NCI-H2107 (cell line): ENCODE results near the gene THSD4.

ENCODE experiments used
- DNase-seq: peaks from one replicate; lab custom pipeline; 2025; lab: John Stamatoyannopoulos, UW

THSD4 gene

DNA sequence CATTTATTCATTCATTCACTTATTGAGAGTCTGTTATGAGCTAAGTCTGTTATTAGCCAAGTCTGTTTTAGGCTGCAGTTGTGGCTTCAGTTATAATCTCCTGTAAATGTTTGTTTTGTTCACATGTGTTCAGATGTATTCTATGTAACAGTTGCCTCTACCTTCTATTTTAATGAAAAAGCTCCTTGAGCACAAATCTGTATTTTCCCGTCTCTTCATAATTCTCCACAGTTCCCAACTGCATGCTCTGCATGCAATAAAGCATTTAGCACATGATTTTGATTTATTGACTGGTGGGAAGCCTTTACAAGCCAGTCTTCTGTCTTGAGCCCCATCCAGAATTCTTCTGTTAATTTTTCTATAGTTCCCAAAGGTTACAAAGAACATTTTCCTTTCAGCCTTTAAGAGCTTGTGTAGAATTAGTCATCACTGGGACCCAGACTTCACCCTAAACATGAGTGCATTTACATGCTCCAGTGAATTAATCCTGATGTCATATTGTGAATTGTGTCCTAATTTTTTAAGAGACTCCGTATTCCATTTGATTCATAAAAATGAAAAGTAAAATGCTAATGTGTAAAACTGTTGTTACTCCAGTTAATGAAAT, 572.7 kb downstream of the THSD4 start:
- no peak for DNase-seq

- DNase-seq: no peak
These were observed 573.3 kb downstream of the THSD4 start for GRCh38 chr15:71688509-71689094.

DNA sequence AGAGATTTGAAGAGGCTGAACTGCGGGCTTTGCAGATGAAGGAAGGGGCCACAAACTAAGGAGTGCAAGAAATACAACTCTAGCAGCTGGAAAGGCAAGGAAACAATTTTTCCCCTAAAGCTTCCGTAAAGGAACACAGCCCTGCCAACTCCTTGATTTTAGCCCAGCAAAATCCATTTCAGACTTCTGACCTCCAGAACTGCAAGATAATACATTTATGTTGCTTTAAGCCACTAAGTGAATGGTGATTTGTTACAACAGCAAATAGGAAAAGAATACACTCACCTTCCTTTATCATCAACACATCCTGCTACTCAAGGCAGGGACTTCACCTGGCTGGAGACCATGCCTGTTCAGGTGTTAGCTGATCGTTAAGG, 575.8 kb downstream of the THSD4 start:
- DNase-seq: no peak

- DNase-seq: no peak
These were observed 576.5 kb downstream of the THSD4 start for GRCh38 chr15:71691458-71692417.

DNA sequence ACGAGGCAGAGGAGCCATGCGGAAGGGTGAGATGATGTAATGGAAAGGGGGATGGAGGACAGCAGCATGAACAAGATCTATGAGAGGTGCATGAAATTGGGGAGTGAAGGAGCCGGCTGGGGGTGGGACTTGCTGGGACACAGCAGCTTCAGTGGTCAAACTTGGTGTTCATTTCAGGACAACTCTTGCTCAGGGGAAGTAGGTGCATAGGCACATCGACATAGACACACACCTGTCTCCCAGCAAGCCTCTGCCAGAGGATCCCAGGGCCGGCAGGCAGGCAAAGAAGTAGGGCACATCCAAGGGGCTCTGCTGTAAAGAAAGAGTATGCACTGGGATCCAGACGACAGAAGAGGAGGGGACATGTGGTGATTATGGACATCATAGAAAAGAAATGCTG, 582.0 kb downstream of the THSD4 start:
- no peak for DNase-seq

DNA sequence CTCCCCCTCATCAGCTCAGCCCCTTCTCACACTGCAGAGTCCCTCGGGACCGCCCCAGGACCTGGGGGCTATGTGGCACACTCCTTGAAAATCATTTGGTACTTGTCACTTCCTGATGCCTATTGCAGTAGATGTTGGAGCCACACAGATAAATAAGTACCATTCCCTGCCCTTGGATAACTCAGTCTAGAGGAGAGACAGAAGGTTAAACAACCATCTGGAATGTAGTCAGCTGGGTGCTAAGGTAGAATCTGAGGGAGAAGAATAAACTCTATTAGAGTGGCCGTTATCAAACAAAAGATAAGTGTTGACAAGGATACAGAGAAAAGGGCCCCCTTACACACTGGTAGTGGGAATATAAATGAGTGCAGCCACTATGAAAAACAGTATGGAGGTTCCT, 582.8 kb downstream of the THSD4 start:
- DNase-seq: no peak

DNA sequence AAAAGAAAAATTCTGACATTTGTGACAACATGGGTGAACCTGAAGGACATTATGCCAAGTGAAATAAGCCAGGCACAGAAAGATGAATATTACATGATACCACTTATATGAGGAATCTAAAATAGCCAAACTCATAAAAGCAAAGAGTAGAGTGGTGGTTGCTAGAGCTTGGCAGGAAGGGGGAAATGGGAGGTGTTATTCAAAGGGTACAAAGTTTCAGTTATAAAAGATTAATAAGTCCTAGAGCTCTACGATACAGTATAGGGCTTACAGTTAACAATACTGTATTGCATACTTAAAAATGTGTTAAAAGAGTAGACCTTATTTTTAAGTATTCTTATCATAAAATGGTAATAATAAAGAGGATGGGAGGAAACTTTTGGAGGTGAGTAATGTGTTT, 583.5 kb downstream of the THSD4 start:
- no peak for DNase-seq

DNA sequence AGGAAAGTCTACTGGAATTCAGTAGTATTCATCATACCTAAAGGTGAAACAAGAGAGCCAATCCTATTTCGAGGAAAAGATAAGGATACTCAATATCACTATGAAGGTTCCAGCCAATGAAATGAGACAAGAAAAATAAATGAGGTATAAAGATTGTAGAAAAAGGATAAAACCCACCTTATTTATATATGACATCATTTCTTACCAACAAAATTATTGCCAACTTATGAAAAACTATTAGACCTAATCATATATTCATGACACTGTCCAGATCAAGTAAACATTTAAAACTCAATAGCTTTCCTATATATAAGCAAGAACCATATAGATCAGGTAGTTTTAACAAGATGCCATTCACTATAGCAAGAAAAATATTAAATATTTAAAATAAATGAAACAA, 584.7 kb downstream of the THSD4 start:
- DNase-seq: no peak

DNA sequence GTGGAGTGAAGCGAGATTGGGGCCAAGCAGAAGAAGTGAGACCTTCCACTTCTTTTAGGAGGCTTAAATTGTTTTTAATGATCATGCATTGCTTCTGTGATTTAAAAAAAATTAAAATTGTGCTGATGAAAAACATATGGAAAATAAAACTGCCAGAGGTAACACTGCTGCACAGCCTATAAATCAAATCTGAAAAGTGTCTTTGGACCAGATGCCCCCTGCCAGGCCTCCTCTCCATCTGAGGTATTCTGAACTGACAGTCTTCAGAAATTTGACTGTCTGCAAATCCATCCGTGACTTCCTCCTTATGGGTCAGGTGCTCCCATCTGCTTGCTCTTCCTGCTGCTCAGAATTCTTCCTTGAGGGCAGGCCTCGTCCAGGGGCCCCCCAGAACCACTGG, 586.5 kb downstream of the THSD4 start:
- no peak for DNase-seq

- DNase-seq: no peak
These were observed 587.2 kb downstream of the THSD4 start for GRCh38 chr15:71702496-71702895.

- no peak for DNase-seq
These were observed 589.9 kb downstream of the THSD4 start for GRCh38 chr15:71705151-71705550.

GRCh38 chr15:71706461-71707229, 591.4 kb downstream of the THSD4 start:
- DNase-seq: no peak

DNA sequence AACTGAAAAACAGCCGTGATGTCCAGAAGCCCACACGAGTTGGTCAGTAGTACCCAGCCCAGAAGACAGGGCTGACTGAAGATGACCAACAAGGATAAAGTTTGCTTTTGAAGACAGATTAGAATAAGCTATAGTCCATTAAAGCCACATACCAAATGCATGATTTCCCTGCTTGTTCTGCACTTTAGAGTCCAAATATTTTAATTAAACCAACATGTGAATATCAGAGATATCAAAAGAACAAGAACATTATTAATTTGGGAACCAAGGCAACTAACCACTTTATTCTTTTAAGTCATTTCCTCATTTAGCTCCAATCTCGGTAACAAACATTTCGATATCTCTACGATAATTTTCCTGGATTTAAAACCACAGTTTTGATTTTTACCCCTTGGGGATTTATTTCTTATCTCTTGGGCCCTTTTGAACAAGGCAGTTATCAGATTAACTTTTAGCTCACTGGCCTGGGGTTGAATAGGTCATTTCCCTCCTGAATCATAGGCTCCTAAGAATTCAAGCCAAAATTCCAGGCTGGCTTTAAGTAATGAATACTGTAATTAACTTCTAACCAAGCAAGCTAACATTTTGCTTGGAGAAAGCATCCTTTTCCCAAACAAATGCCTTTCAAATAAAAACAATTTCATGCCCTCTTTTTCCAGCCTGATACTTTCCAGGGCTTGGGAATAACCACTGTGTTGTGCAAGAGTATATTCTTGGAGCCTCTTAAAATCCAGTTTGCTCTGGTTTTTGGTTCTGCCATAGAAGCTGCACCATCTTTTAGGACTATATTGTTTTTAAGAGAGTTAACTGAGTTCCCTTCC, 592.2 kb downstream of the THSD4 start:
- no peak for DNase-seq

DNA sequence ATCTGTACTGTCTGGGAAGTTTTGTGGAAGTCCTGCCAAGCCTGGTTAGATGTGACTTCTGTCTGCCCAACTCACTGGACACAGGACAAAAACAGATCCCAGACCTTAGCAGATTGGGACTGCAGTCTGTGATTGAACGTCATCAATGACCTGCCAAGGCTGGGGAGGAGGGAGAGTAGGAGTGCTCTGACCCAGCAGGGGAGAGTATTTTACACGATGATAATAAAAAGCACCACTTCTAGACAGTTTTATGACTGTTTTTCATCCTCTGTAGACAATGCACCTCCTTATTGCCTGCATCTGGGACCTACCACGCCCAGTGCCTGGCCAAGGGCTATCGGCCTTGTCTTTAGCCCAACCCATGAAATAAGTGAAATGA, 592.8 kb downstream of the THSD4 start:
- DNase-seq: no peak

GRCh38 chr15:71708741-71709140, 593.5 kb downstream of the THSD4 start:
- DNase-seq: no peak

DNA sequence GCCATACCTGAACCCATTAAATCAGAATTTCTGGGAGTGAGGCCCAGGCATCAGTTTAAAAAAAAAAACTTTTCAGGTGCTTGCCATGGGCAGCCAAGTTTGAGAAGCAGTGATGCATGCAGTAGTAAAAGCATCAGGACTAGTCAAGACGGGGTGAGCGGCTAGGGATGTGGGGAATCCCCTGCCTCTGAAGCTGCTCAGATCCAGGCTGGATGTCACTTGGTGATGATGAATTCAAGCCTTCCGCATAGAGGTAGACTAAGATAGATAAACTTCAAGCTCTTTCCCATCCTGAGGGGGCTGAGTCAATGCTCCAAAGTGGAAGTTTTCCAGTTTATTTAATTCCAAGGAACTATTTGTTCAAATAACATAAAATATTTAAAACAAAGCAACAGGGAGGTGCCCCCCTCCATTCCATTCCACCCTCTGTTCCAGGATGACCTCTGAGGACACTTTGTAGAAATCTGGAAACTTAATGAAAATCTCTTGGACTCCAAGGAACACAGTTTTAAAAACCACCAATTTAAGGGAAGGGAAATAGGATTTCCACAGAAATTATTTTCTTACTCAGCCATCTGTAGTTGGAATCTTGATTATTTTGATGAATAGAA, 594.6 kb downstream of the THSD4 start:
- DNase-seq: no peak

GRCh38 chr15:71712182-71712581, 596.9 kb downstream of the THSD4 start:
- no peak for DNase-seq

DNA sequence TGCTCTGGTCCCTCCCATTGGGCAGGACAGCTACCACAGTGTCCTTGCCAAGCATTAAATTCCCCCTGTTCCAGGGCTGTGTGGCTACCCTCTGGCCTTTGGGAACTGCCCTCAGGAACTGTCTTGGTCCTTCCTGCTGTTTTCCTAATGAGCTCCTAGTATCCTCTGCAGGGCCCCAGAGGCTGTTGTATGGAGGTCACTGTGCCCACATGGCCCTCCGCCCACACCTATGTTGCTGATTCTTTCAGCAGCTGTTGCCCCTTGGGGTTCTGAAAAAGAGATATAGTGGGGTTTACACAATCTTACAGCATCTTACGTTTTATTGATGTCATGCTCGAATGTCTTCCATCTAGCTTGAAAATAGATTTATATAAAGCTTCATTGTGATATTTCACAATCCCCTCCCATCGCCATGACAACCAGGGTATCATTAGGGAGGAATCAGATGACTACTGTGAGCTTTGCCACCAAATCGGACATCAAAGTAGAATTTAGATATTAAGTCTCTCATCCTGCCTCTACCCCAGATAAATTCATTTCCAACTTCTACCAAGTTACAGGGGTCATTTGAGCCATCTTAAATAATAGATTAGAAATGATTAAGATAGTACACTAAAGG, 598.0 kb downstream of the THSD4 start:
- no peak for DNase-seq

- DNase-seq: no peak
These were observed 600.6 kb downstream of the THSD4 start for GRCh38 chr15:71715914-71716313.

- DNase-seq: no peak
These were observed 601.7 kb downstream of the THSD4 start for GRCh38 chr15:71716990-71717389.
